ENCODE measurements around the gene KIDINS220.

The KIDINS220 gene

GRCh38 chr2:8803658-8804379 lies 33.6 kb downstream of the KIDINS220 start:
- peak; percentile 3 to 29 for DNase-seq

DNA sequence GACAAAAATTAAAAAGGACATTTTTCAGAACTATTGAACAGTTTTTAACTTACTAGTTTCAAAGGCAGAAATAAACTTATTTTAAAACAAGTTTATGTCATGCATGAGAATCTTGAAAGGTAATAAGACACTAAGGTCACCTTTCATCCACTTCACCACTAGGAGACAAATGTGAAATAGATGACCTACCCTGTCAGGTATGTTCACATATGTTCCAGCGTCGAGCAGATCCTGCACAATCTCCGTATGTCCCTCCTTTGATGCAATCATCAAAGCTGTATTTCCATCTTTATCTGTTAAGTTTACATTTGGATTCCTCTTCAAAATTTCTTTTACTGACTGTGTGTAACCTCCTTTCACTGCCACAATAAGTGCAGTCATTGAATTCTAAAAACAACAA lies 34.7 kb downstream of the KIDINS220 start:
- no peak for DNase-seq

GRCh38 chr2:8800821-8801220 lies 36.6 kb downstream of the KIDINS220 start:
- no peak for DNase-seq

GRCh38 chr2:8800218-8800617 lies 37.2 kb downstream of the KIDINS220 start:
- DNase-seq: no peak

DNA sequence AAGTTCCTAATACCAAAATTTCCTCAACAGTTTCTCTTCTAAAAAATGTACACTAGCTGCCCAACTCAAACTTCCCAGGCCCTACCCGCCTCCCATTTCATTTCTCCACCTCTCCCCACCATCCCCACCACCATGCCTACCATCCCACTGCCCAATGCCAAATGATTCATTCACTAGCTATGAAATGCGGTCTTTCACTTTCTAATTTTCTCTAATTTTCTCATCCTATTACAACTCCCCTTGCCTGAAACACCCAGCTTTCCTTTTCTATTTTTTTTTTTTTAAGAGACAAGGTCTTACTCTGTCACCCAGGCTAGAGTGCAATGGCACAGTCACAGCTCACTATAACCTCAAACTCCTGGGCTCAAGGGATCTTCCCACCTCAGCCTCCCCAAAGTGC lies 38.4 kb downstream of the KIDINS220 start:
- DNase-seq: no peak

DNA sequence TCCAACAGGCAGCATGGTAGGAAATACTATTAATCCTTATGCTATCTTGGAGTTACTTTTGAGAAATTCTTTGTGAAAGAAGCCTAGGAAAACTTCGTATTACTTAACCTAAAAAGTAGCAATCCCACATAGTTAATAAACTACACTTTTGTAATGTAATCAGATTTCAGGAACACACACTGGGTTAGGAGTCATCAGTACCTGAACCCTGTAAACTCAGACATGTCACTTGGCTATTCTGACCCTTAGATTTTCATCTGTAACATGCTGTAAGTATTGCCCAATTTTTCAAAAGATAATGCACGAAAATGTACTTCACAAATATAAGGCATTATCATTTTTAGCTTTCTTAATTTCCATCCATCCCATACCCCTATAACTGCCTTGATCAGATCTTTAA lies 39.0 kb downstream of the KIDINS220 start:
- no peak for DNase-seq

DNA sequence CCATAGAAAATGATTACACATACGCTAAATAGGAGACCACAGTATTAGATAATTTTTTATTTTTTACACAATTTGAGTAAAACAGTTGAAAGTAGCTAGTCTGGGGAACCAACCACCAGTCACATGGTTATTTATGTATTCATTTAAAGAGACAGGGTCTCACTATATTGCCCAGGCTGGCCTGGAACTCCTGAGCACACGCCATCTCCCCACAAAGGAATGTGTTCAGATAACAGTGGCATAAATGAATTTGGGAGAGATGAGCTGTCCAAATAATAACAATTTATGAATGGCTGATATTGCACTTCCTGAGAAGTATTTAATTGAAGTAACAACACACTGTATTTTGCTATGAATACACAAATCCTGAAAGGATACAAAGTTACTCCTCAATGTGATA lies 39.7 kb downstream of the KIDINS220 start:
- DNase-seq: no peak

- peak in 1 of 2 experiments; percentile 36 for DNase-seq
These were observed 40.4 kb downstream of the KIDINS220 start for GRCh38 chr2:8796878-8797550.

DNA sequence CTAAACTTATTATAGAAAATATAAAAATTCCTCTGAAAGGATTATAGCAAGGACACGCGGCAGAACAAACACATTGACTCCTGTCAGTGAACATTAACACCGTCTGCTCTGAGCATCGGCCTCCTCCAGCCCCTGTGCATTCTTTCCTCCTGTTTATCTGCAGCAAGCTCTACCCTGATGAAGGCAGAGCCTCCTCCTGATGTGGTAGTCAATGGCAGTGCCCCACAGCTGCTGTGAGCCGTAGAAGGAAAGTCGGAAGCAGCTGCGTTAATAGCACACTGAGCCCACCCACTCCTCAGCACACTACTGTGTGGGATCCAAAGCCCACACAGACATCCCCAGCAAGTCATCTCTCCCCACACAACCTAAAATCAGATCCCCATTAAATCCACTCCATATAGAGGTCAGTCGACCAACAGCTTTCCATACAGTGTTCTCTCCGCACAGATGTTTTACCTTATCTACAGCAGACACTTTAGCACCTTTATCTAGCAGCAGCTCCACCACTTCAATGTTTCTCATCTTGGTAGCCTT lies 41.0 kb downstream of the KIDINS220 start:
- DNase-seq: no peak

DNA sequence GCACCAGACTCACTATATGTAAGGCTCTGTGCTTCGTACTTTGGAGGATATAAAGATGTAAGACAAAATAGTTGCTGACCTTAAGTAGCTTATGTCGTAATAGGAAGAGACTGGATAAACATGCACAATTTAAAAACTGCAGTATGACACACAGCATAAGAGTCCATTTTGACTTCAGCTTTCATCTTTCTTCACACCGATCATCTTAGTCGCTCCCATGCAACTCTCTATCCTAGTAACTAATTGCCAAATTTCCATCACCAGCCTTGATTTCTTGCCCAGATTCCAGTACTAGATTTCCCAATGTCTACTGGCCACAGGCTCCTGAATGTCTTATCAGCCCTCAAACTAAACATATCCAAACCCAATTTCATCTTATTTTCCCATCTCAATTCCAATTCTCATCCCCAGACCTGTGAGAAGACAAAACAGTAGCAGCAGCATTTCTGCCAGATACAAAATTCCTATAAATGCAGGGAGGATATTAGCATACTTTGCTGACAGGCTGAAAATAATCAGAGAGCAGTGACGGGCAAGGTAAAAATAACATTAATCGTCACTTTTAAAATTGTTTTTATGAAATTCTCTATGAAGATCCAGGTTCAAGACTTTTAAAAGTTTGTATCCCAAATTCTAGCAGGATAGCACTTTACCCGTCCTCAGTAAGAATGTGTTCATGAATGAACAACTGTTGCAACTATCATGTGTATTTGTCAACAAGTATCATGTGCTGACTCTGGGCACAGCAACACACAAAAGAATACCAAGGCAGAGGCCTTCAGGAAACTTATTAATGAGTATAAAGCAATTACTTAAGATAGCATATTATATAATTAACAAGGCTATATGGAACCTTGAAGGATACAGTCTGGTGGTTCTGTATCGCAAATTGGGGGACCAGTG lies 42.2 kb downstream of the KIDINS220 start:
- DNase-seq: no peak

DNA sequence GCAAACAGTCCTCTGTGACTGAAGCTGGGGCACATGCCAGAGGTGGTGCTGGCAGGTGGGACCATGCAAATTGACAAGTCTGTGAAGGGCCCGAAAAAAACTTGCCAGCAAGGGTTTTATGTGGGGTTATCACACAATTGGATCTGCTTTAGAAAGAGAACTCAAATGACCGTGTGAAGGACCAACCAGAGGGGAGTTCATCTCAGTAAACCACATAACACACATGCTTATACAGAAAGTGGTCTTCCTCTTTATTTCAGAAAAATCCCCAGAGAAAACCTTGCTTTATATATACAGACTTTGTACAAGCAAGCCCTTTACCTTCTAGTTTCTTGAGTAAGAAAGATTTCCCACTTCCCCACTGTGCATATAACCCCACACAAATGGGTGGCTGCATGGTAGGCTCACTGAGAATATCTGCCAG lies 46.7 kb downstream of the KIDINS220 start:
- DNase-seq: no peak

GRCh38 chr2:8786463-8786862 lies 51.0 kb downstream of the KIDINS220 start:
- no peak for DNase-seq

- DNase-seq: no peak
These were observed 57.4 kb downstream of the KIDINS220 start for GRCh38 chr2:8779795-8780671.

DNA sequence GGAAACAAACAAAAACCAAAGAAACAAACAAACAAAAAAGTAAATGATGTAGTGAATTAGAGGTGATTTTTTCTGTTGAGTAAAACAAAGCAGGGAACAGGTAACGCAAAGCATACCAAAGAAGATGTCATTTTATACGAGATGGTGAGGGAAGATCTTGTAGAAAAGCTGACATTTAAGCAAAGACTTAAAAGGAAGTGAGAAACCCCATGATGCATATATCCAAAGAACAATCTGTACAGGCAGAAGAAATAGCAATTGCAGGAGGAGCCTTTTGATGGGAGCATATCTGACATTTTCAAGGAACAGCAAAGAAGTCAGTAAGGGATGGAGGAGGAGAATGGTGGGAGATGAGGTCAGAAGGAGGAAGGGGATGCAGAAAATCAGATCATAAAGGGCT lies 63.0 kb downstream of the KIDINS220 start:
- no peak for DNase-seq

DNA sequence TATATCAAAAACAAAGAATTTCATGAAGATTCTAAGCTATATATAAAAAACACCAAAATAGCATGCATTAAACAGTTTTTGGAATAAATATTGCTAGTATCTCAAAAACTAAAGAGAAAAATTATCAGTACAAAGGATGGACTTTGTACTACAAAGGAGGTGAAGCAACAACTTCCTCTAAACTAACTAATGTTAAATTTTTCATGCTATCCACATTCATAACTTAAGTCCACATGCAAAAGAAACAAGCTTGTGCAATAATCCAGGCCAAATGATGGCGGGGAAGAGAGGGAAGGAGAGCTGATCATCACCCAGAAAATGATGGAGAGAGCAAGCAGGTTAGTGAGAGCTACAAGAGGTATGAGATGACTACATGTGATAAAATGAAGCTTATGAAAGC lies 70.1 kb downstream of the KIDINS220 start:
- DNase-seq: peak in 1 of 2 experiments; percentile 33

DNA sequence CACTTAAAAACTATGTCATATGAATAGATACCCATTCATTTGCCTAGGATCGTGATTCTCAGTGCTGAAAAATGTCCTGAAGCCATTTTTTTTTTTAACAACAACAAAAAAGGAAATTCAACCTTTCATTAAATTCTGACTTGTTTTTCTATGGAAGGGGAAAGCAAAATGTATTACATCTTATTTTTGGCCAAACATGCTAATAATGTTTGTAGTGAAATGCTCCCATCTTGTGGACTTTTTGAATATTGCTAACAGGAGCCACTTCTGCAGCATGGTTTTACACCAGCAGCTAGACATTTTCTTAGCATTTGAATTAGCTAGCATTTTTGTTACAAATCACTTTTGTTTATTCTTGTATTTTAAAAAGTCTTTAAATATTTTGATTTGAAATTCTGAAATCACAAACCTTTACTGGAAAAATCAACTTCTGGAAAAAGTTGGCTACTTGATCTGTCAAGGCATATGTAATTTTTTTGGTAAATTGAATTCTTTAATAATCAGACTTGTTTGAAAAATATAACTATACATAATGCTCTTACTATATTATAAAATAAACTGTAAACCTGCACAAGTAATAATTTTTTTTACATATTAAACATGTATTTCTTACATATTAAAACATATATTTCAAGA lies 75.8 kb downstream of the KIDINS220 start:
- DNase-seq: peak; percentile 51 to 70

- no peak for DNase-seq
These were observed 80.7 kb downstream of the KIDINS220 start for GRCh38 chr2:8756716-8757115.

- no peak for DNase-seq
These were observed 81.2 kb downstream of the KIDINS220 start for GRCh38 chr2:8756230-8756629.

DNA sequence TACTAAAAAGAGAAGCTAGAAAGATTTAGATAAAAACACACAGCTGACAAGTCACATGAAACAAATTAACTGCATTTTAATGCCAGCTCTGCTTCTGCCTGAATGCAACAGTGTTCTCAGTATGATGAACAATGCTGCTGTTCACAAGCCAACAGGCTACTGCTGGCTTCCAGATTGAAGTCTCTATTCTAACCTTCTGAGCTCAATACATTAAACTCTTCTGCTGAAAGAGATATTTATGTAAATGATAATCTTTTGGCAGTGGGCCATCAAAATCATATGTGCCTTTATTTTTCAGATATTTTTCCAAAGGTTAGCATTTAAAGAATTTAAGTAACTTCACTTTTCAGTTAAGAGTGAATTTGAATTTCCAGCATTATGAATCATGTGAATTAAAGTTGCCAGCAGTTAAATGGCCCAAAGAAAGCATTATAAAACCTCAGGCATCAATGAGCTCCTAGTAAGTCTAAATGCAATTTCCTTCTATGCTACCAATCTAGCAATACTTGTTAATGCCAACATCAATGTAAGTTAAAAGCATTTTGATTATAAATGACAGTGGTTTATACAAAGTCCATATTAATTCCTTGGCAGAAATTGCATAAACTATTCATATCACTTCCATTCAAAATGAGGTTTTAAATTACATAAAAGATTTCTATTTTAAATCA lies 83.2 kb downstream of the KIDINS220 start:
- peak; percentile 16 to 82 for DNase-seq

- peak; percentile 9 to 76 for DNase-seq
These were observed 83.8 kb downstream of the KIDINS220 start for GRCh38 chr2:8753609-8754008.

GRCh38 chr2:8752385-8752784 lies 85.0 kb downstream of the KIDINS220 start:
- DNase-seq: no peak

All from NCI-H2081 (cell line).